A673 (cell line): Measurements from ENCODE around the gene LRRC57.

Experiments
- EZH2 ChIP-seq: fragments of 200-600 bp; sonication (generic); IDR thresholded peaks from 2 replicates; pipeline ENCODE4 v1.6.1; 2017; ENCODE audit warnings: borderline replicate concordance, low read depth, mild to moderate bottlenecking, mixed read lengths, antibody characterized with exemption, low read length; ENCODE audit not compliant: poor library complexity, severe bottlenecking
- TF ChIP-seq, protein P1 (sequence below): fragments of 300-800, 200-600 bp; sonication (generic); conservative IDR thresholded peaks from 2 replicates; pipeline ENCODE4 v1.5.1; 2017; ENCODE audit warnings: low read depth, mild to moderate bottlenecking, antibody characterized with exemption, low read length, moderate library complexity, mixed read lengths

DNA sequence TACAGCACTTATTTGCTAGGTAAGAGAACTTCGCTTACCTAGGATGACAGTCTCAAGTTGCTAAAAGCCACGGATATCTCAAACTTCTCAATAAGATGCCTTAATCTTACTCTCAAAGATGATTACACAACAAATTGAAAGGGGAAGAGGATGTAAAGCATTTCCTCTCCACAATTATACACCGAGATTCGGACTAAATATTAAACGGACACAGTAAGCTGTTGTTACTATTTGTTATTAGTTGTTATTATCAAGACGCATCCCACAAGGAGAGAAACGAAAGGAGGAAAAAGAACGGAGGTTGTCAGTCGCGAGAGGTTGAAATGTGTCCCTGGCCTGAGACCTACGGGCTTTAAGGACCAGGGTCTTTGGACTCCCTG, 58.3 kb downstream of the LRRC57 start:
- TF ChIP-seq, protein P1, sequence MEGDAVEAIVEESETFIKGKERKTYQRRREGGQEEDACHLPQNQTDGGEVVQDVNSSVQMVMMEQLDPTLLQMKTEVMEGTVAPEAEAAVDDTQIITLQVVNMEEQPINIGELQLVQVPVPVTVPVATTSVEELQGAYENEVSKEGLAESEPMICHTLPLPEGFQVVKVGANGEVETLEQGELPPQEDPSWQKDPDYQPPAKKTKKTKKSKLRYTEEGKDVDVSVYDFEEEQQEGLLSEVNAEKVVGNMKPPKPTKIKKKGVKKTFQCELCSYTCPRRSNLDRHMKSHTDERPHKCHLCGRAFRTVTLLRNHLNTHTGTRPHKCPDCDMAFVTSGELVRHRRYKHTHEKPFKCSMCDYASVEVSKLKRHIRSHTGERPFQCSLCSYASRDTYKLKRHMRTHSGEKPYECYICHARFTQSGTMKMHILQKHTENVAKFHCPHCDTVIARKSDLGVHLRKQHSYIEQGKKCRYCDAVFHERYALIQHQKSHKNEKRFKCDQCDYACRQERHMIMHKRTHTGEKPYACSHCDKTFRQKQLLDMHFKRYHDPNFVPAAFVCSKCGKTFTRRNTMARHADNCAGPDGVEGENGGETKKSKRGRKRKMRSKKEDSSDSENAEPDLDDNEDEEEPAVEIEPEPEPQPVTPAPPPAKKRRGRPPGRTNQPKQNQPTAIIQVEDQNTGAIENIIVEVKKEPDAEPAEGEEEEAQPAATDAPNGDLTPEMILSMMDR: no peak
- no peak for TF ChIP-seq EZH2
